NCI-H1417 treated with DMSO at 0.1 percent for 48 hours (cell line): ENCODE data around the gene DAP.
"Not testable (repeated sequence)": the region's sequence is repeated elsewhere in the genome, so short reads cannot be mapped to it uniquely, and the experiment has no call there.

Source experiments
- DNase-seq: peaks from one replicate; lab custom pipeline; 2025; lab: John Stamatoyannopoulos, UW

Gene DAP

DNA sequence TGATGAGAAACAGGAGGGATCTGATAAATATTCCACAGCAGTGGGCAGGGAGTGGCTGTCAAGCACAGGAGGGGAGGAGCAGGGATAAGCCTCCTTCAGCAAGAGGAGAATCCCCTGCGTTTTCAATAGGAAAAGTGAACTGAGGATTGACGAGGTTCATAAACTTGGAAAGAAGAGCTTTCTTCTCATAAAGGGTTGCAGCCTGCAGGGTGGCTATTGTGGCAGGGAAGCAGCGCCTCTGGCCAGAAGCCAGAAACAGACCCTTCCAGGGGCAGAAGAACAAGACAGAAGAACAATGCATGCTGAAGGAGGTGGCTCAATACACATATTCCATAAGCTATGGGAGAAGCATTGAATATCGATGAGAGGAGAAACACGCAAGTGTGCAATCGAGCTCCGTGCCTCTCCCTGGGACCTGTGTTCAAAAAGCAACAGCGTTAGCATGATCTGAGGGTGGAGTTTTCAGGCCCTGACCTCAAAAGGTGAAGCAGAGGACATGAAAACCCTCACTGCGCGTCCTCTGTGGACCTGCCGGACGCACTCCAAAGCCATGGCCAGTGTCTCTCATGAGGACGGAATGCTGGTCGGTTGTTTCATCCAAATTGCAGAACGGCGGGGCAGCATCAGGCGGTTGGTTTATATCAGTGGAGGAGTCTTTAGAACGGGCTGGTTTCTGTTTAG, 129.6 kb downstream of the DAP start:
- DNase-seq = no peak

DNA sequence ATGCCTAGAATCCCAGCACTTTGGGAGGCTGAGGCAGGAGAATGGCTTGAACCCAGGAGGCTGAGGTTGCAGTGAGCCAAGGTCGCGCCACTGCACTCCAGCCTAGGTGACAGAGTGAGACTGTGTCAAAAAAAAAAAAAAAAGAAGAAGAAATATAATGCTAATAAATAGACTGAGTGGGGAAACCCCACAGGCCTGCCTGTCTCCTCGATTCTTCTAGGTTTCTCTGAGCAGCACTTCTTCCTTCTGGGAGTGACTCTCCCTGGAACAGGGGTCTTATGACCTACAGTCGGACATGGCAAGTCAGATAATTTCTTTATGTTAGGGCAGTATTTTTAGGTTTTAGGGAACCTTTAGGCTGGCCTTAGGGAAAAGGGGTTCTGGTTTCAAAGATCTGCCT, 130.3 kb downstream of the DAP start:
- DNase-seq = not testable (repeated sequence)

DNA sequence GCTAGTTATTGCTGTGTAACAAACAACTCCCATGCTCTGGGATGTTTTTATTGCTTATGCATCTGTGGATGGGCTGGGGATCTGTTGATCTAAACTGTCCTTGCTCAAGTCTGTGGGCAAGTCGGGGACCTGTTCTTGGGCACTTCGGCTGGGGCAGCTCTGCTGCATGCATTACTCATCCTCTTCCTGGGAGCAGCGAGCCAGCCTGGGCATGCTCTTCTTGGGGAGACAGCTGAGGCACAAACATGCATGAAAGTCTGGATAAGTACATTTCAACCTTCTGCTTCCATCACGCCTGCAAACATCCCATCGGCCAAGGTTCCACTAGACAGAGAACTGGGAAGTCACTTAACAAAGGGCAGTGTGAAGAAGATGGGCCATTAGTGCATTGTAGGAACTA, 130.9 kb downstream of the DAP start:
- no peak for DNase-seq

DNA sequence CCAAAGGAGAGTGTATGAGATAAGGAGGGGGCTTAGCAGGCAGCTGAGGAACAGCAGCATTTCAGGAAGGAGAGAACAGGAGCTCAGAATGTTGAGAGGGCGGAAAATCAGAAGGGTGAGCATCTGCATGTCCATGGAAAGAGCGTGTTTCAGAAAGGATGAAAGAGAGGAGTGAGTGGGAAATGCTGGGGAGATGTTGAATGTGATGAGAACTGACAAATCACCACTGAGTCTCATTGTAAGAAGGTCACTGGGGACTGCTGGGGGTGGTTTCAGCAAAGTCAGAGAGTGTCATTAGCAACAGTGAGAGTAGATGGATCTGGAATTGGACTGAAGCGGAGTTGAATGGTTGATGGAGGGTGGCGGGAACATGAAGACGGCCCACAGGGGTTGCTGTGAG, 131.4 kb downstream of the DAP start:
- DNase-seq = no peak
